Psoas muscle (tissue), 8 donors: ENCODE measurements around the gene TTLL10. TPM values are rescaled to one million over a fixed set of nuclear protein-coding genes. Genes with fewer than 3 reads are reported as not detected.

Source experiments
- ATAC-seq, 4 donors: fragments of 200-7000 bp; cut with Tn5 transposase; one replicate each; pipeline ENCODE4 v1.9.1; 2020; ENCODE audit warnings: moderate library complexity in 3 of 4, mild to moderate bottlenecking in 2 of 4
- DNase-seq, 2 donors: peaks; one replicate each; pipeline ENCODE4 v3.0.0-alpha.2; 2020
- H3K27ac ChIP-seq: fragments of 200-600 bp; one replicate; pipeline ENCODE4 v1.8.0; 2022
- H3K27me3 ChIP-seq, 3 donors: fragments of 200-600 bp in 1 of 3; one replicate each; pipeline versions ENCODE4 v1.6.1 to v1.8.0; 2013 to 2022; ENCODE audit warnings: low read length in 2 of 3, mild to moderate bottlenecking in 2 of 3, moderate library complexity in 1 of 3; ENCODE audit not compliant: insufficient read depth in 3 of 3
- H3K36me3 ChIP-seq, 2 donors: fragments of 200-600 bp in 1 of 2; one replicate each; pipeline versions ENCODE4 v1.6.1 to v1.8.0; 2013 to 2022; ENCODE audit warnings: low read depth in 1 of 2, mild to moderate bottlenecking in 1 of 2, moderate library complexity in 1 of 2; ENCODE audit not compliant: insufficient read depth in 1 of 2
- H3K4me1 ChIP-seq: fragments of 200-600 bp; one replicate; pipeline ENCODE4 v1.8.0; 2022
- H3K4me3 ChIP-seq: fragments of 200-600 bp; one replicate; pipeline ENCODE4 v1.8.0; 2022; ENCODE audit warnings: mild to moderate bottlenecking
- H3K9me3 ChIP-seq: fragments of 200-600 bp; one replicate; pipeline ENCODE4 v1.8.0; 2022
- WGBS, 3 donors: extraction: QIAGEN DNeasy Blood & Tissue Kit; methylation state at CpG; one replicate each; pipeline versions ENCODE4 v1.1.6 to v1.1.7; 2013; 5-methylcytosine and 5-hydroxymethylcytosine counted together
- intact Hi-C, 2 donors: fragments of 100-400 bp; cut with DNase I; formaldehyde crosslinking; loops; one replicate each; pipeline versions ENCODE4 v1.11.0 to v1.14.2; 2022
- polyA plus RNA-seq, 3 donors: library from polyadenylated mRNA; stranded (reverse); fragments of 200-250 nt; gene quantifications; one replicate each; pipeline ENCODE4 v1.2.3, GENCODE V29; 2013
- total RNA-seq, 4 donors: library from RNA; stranded (reverse); fragmentation: NEBNext Ultra II Directional in 2 of 4; extraction: Animal tissue kit (Norgen Biotek cat#: 25700) in 2 of 4; gene quantifications; one replicate each; pipeline versions ENCODE4 v1.2.1 to v1.2.4, GENCODE V29; 2021 to 2023
- TF ChIP-seq, protein P1 (sequence below): fragments of 200-600 bp; IDR thresholded peaks from one replicate; pipeline ENCODE4 v1.8.0; 2022; ENCODE audit warnings: antibody characterized with exemption
- donor health status: healthy with polysubstance abuse.
- donor health status: DM: no; HTN: no; CAD: no; lungs with moderate emphysema.
- donor health status: Bipolar disorder and iron deficiency.
- donor health status: healthy.
- donor health status: DM: yes; HTN: yes; CAD: no.
- donor health status: DM: no; HTN: no; CAD: no.
- donor health status: DM: no; HTN: no; CAD: no.
- donor health status: DM: yes; HTN: yes; CAD: no.

Gene TTLL10
- total and polyA plus RNA-seq, 7 donors = 0.03 to 0.27 (median 0.10) TPM; not detected in 3

DNA sequence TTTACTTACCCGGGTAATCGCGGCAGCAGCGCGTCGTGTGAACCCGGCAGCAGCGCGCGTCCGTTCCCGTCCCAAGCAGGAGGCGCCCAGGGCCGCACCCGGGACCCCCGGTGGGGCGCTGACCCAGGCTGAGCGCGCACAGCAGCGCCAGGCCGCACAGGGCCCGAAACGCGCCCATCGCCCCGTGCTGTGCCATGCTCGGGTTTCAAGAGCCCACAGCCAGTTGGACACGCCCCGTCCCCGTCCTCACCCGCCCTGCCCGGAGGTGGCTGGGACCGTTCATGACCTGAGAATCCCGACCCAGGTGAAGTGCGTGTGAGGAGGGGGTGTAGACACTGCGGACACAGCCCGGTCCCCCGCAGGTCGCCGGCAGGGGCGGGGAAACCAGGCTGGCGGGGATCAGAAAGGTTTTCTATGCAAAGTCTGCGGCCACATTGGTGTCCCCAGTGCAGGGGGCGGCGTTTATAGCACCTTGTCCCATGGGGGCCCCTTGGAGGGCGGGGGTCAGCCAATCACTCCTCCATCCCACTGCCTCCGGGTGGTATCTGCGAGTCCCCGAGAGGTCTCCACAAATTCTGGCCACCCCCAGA is 32.8 kb downstream of the TTLL10 start, which contains the start of gene TNFRSF18:
Gene TNFRSF18 (minus strand): TSS at position 217 of the 590 bp plus-strand sequence. CDS start 21 bp downstream, at position 196.
- 7 to 11% (median 7%) methylated on average over 43 to 49 of the region's 49 CpGs for WGBS, 3 donors
- intact Hi-C loops = no loop called here
- H3K4me1 ChIP-seq = peaks cover 14% of the 10 kb centered on the region
- no peak within 1 kb of the TSS for H3K27ac ChIP-seq
- DNase-seq (peak; percentile 13 to 52), ATAC-seq (peak in 2 of 4 donors; percentile 33 to 35)
- H3K4me3 ChIP-seq = peak within 1 kb of the TSS; percentile 52
- TF ChIP-seq, protein P1, sequence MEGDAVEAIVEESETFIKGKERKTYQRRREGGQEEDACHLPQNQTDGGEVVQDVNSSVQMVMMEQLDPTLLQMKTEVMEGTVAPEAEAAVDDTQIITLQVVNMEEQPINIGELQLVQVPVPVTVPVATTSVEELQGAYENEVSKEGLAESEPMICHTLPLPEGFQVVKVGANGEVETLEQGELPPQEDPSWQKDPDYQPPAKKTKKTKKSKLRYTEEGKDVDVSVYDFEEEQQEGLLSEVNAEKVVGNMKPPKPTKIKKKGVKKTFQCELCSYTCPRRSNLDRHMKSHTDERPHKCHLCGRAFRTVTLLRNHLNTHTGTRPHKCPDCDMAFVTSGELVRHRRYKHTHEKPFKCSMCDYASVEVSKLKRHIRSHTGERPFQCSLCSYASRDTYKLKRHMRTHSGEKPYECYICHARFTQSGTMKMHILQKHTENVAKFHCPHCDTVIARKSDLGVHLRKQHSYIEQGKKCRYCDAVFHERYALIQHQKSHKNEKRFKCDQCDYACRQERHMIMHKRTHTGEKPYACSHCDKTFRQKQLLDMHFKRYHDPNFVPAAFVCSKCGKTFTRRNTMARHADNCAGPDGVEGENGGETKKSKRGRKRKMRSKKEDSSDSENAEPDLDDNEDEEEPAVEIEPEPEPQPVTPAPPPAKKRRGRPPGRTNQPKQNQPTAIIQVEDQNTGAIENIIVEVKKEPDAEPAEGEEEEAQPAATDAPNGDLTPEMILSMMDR = no peak
- no peaks in the 10 kb centered on the region for H3K9me3 ChIP-seq
- peaks cover 0 to 39% (median 13%) of the 10 kb centered on the region in 3 donors for H3K27me3 ChIP-seq
- no peaks in the 10 kb centered on the region for H3K36me3 ChIP-seq

DNA sequence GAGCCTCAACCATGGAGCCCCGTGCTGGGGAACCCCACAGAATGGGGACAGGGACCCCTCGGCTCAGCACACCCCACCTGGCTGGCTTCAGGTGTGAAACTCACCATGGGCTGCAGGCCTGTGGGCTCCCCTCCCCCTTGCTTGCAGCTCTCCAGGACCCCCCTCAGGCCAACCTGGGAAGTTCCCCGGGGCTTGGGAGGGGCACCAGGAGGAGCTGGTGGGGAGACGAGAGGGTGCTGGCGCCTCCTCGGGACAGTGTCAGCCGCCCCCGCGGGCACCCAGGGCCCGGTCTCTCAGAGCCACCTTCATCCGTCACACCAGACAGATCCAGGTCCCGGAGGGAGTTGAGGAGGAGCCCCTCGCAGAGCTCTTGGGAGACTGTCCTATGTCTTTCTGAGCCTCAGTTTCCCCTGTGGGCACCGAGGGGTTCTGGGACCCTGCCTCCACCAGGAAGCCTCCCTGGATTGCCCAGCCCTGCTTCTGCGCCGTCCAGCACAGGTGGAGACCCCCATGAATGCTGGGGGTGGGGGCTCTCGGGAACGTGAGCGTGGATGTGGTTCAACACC is 33.4 kb downstream of the TTLL10 start:
- WGBS, 3 donors = 57 to 70% (median 61%) methylated on average over 19 of the region's 19 CpGs
- DNase-seq (peak; percentile 13 to 50), ATAC-seq (no peak)
- TF ChIP-seq, protein P1 = no peak
- intact Hi-C loops = no loop called here
- Histone ChIP-seq H3K36me3 (no peaks in the 10 kb centered on the region), H3K4me1 (peaks cover 14% of the 10 kb centered on the region), H3K9me3 (no peaks in the 10 kb centered on the region), H3K4me3 (no peak overlapping the region), H3K27ac (no peak overlapping the region), H3K27me3 (peaks cover 0 to 37% (median 13%) of the 10 kb centered on the region in 3 donors)

DNA sequence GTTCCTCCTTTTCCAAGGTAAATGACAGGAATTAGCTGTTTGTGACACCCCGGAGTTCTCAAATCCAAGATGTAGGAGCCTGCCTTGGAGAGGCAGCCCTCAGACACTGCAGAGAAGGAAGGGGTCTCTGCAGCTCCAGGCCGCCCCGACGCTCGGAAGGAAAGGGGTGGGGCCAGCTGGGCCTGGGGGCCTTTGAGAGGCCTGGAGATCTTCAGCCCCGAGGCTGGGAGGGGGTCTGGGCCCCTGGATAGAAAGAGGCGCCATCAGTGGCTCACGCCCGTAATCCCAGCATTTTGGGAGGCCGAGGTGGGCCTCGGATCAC is 33.9 kb downstream of the TTLL10 start:
- intact Hi-C loops = no loop called here
- ATAC-seq (no peak), DNase-seq (peak; percentile 9 to 44)
- H3K4me3 ChIP-seq = no peak overlapping the region
- no peaks in the 10 kb centered on the region for H3K9me3 ChIP-seq
- 56 to 83% (median 61%) methylated on average over 6 to 11 of the region's 11 CpGs for WGBS, 3 donors
- TF ChIP-seq, protein P1 = no peak
- H3K36me3 ChIP-seq = no peaks in the 10 kb centered on the region
- H3K27me3 ChIP-seq = peaks cover 0 to 37% (median 13%) of the 10 kb centered on the region in 3 donors
- H3K27ac ChIP-seq = no peak overlapping the region
- peaks cover 14% of the 10 kb centered on the region for H3K4me1 ChIP-seq

DNA sequence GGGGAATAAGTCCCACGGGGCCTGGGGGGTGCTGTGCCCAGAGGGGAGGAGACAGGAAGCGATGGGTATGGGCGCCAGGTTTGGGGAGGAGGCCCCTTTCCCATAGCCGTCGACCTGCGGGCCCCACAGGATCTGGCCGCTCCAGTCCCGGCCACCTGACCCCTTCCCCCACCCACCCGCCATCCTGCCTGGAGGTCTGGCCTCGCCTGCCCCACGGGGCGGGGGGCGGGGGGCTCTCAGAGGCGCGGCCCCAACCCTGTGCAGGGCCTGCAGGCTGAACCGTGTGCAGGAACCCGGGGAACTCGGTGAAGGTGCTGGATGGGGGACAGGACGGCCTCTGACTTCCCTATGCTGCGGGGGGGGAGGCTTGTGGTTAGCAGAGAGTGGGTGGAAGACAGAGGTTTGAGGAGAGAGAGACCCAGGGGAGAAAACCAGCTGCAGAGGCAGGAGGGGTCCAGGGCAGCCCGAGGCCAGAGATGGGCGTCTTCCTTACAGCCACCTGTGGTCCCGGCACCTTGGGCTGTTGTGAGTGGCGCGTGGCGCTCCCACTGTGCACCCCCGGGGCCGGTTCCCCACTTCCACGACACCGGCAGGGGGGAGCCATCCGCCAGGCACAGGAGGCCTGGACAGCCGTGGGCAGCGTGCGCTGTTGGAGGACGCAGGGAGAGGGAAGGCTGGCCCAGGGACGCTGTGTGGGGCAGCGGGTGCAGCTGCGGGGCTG is 35.2 kb downstream of the TTLL10 start:
- no peaks in the 10 kb centered on the region for H3K9me3 ChIP-seq
- peaks cover 0 to 37% (median 10%) of the 10 kb centered on the region in 3 donors for H3K27me3 ChIP-seq
- H3K4me1 ChIP-seq = peaks cover 14% of the 10 kb centered on the region
- ATAC-seq (no peak), DNase-seq (peak; percentile 16 to 50)
- TF ChIP-seq, protein P1 = no peak
- 22 to 37% (median 31%) methylated on average over 27 to 38 of the region's 38 CpGs for WGBS, 3 donors
- H3K27ac ChIP-seq = no peak overlapping the region
- intact Hi-C loops = no loop called here
- no peaks in the 10 kb centered on the region for H3K36me3 ChIP-seq
- H3K4me3 ChIP-seq = no peak overlapping the region
